WTC11 (cell line): ENCODE measurements around the gene DCUN1D3.

ENCODE experiments used
- ATF1 ChIP-seq: sonication (generic); formaldehyde crosslinking; IDR thresholded peaks from 2 replicates; pipeline ENCODE4 v1.8.1; 2023; ENCODE audit warnings: mild to moderate bottlenecking, moderate library complexity, missing genetic modification reagents
- CBFB ChIP-seq: sonication (generic); formaldehyde crosslinking; IDR thresholded peaks from 2 replicates; pipeline ENCODE4 v1.8.1; 2022; ENCODE audit warnings: mild to moderate bottlenecking, low read depth, missing genetic modification reagents
- ESRRA ChIP-seq: sonication (generic); formaldehyde crosslinking; IDR thresholded peaks from 2 replicates; pipeline ENCODE4 v1.8.1; 2022; ENCODE audit warnings: mild to moderate bottlenecking, missing genetic modification reagents, borderline replicate concordance
- IRF2 ChIP-seq: sonication (generic); formaldehyde crosslinking; IDR thresholded peaks from 2 replicates; pipeline ENCODE4 v1.8.0; 2022; ENCODE audit warnings: low read depth, missing genetic modification reagents, borderline replicate concordance
- JAZF1 ChIP-seq: fragments of 250-450 bp; sonication (Bioruptor Pico); IDR thresholded peaks from 2 replicates; pipeline ENCODE4 v1.9.0; 2021; ENCODE audit warnings: moderate library complexity, mild to moderate bottlenecking, inconsistent platforms
- SP1 ChIP-seq: sonication (generic); formaldehyde crosslinking; conservative IDR thresholded peaks from 2 replicates; pipeline ENCODE4 v1.8.1; 2022; ENCODE audit warnings: missing genetic modification reagents
- TF ChIP-seq, protein P1 (sequence below): fragments of 200-600 bp; IDR thresholded peaks from 2 replicates; pipeline ENCODE4 v1.8.0; 2022; ENCODE audit warnings: antibody characterized with exemption

DNA sequence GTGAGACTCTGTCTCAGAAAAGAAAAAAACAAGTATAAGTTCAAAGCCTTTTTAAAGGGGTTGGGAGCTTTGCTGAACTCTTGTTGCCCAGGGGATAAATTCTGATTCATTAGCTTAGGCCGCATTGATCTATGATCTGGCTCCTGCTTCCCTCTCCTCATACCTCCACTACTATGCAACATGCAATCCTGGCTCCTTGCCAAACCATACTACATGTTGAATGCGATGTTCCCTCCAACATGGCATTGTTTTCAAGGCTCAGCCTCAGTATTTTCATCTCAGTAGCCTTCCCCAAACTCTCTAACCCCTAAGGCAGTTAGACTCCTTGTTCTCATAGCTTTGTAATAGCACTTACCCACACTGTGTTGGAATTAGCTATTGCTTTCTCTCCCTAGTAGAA, 87.6 kb downstream of the DCUN1D3 start:
- TF ChIP-seq, protein P1, sequence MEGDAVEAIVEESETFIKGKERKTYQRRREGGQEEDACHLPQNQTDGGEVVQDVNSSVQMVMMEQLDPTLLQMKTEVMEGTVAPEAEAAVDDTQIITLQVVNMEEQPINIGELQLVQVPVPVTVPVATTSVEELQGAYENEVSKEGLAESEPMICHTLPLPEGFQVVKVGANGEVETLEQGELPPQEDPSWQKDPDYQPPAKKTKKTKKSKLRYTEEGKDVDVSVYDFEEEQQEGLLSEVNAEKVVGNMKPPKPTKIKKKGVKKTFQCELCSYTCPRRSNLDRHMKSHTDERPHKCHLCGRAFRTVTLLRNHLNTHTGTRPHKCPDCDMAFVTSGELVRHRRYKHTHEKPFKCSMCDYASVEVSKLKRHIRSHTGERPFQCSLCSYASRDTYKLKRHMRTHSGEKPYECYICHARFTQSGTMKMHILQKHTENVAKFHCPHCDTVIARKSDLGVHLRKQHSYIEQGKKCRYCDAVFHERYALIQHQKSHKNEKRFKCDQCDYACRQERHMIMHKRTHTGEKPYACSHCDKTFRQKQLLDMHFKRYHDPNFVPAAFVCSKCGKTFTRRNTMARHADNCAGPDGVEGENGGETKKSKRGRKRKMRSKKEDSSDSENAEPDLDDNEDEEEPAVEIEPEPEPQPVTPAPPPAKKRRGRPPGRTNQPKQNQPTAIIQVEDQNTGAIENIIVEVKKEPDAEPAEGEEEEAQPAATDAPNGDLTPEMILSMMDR: no peak
- TF ChIP-seq CBFB (no peak), ESRRA (CRISPR knock-in tag) (no peak), JAZF1 (CRISPR knock-in tag) (no peak), ATF1 (CRISPR knock-in tag) (no peak), IRF2 (CRISPR knock-in tag) (no peak), SP1 (CRISPR knock-in tag) (no peak)
